A549 (cell line): ENCODE results near the gene ELAVL1.

ENCODE experiments used
- CTCF ChIP-seq: fragments of >200 bp; sonication (Bioruptor Twin); formaldehyde crosslinking; IDR thresholded peaks from 3 replicates; pipeline ENCODE4 v1.5.1; 2016
- E2F6 ChIP-seq: IDR thresholded peaks from 2 replicates; pipeline ENCODE4 v1.6.1; 2012; ENCODE audit warnings: low read depth, borderline replicate concordance
- FOSL2 ChIP-seq, 2 experiments: fragments of 450-650 bp in 1 of 2; fragments of >200 bp in 1 of 2; sonication (Bioruptor Twin) in 1 of 2; formaldehyde crosslinking; IDR thresholded peaks; 2 replicates each; pipeline versions ENCODE4 v1.5.0 to v1.6.1; 2016 to 2020; ENCODE audit warnings: mild to moderate bottlenecking in 1 of 2, moderate library complexity in 1 of 2
- NFE2L2 ChIP-seq: fragments of 150-350 bp; conservative IDR thresholded peaks from 2 replicates; pipeline ENCODE4 v1.6.1; 2014; ENCODE audit warnings: low read length
- RAD21 ChIP-seq, 2 experiments: fragments of >200 bp in 1 of 2; sonication (Bioruptor Twin) in 1 of 2; formaldehyde crosslinking in 1 of 2; IDR thresholded peaks in 1 of 2; conservative IDR thresholded peaks in 1 of 2; 2 replicates in 1 of 2; 3 replicates in 1 of 2; pipeline ENCODE4 v1.6.1; 2012 to 2018; ENCODE audit warnings: inconsistent platforms in 1 of 2

DNA sequence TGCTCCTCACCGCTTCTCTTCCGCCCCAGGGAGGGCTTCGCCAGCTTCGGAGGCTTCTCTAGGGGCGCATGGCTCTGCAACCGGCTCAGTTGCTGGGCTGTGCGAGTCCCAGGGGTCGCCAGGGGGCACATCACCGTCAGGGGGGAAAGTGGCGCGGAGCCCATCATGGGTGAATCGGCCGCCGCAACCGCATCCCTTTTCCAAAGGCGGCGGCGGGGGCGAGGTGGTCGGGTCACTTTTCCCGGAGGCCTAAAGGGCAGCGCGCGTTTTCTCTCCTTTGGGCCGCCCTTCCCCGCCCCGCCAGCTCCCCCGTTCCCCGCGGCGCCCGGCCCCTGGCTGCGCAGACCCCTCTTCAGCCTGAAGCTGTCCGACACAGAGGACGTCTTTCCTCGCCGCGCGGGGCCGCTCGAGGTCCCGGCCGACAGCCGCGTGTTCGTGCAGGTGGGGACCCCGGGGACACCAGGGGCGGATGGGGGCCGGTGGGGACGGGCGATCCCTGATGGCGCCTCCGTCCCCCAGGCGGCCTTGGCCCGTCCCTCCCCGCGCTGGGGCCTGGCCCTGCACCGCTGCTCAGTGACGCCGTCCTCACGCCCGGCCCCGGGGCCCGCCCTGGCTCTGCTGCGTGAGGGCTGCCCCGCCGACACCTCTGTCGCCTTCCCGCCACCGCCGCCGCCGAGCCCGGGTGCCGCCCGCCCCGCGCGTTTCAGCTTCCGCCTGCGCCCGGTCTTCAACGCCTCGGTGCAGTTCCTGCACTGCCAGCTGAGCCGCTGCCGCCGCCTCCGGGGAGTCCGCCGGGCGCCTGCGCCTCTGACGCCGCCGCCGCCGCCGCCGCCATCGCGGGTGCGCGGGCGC is 89.1 kb downstream of the ELAVL1 start:
- no peak for TF ChIP-seq CTCF
- no peak for TF ChIP-seq FOSL2 (IDR thresholded peaks at IDR 0.05)
- no peak for TF ChIP-seq FOSL2 (CRISPR knock-in tag; IDR thresholded peaks at IDR 0.05)
- peak; percentile 59; the same call in 1 of the 2 replicates for TF ChIP-seq E2F6
- TF ChIP-seq NFE2L2 = no peak
- no peak for TF ChIP-seq RAD21 (conservative IDR thresholded peaks at IDR 0.05 in 1 of 2, IDR thresholded peaks at IDR 0.05 in 1 of 2)
